MG63 (cell line): ENCODE results near the gene MME. TPM values are rescaled to one million over a fixed set of nuclear protein-coding genes. Genes with fewer than 3 reads are reported as not detected.
"Not testable (repeated sequence)": the region's sequence is repeated elsewhere in the genome, so short reads cannot be mapped to it uniquely, and the experiment has no call there.

Experiments
- DNase-seq: peaks from one replicate; pipeline ENCODE4 v3.0.0-alpha.2; 2020
- H3K27me3 ChIP-seq: fragments of 250-450 bp; sonication (Bioruptor Pico); 2 replicates; pipeline ENCODE4 v1.5.1; 2020; ENCODE audit warnings: mild to moderate bottlenecking, moderate library complexity
- H3K36me3 ChIP-seq: fragments of 250-450 bp; sonication (Bioruptor Pico); 2 replicates; pipeline ENCODE4 v1.5.1; 2020; ENCODE audit warnings: mild to moderate bottlenecking, moderate library complexity
- H3K4me3 ChIP-seq: fragments of 250-450 bp; sonication (Bioruptor Pico); 2 replicates; pipeline ENCODE4 v1.5.1; 2020; ENCODE audit warnings: mild to moderate bottlenecking, moderate library complexity
- H3K9me3 ChIP-seq: fragments of 250-450 bp; sonication (Bioruptor Pico); 2 replicates; pipeline ENCODE4 v1.5.1; 2020; ENCODE audit warnings: mild to moderate bottlenecking, moderate library complexity
- total RNA-seq: library from RNA; depleted of rRNA; stranded (reverse); fragments of >200 nt; shearing (Covaris generic); gene quantifications from 2 replicates; pipeline ENCODE4 v1.2.3, GENCODE V29; 2014; ENCODE audit warnings: low replicate concordance

MME gene
- total RNA-seq, 1 experiment from 2014 or later: 0.07 TPM

GRCh38 chr3:155110996-155111901 is 31.1 kb downstream of the MME start:
- Histone ChIP-seq H3K27me3 (no peaks in the 10 kb centered on the region), H3K9me3 (no peaks in the 10 kb centered on the region), H3K36me3 (no peaks in the 10 kb centered on the region), H3K4me3 (no peak overlapping the region)
- no peak for DNase-seq

- no peak overlapping the region for H3K4me3 ChIP-seq
- no peaks in the 10 kb centered on the region for H3K36me3 ChIP-seq
- H3K9me3 ChIP-seq: no peaks in the 10 kb centered on the region
- no peaks in the 10 kb centered on the region for H3K27me3 ChIP-seq
- no peak for DNase-seq
Observed at GRCh38 chr3:155111971-155112370, 31.9 kb downstream of the MME start.

GRCh38 chr3:155112661-155113389 is 32.7 kb downstream of the MME start:
- Histone ChIP-seq H3K9me3 (no peaks in the 10 kb centered on the region), H3K4me3 (no peak overlapping the region), H3K36me3 (no peaks in the 10 kb centered on the region), H3K27me3 (no peaks in the 10 kb centered on the region)
- DNase-seq: no peak

GRCh38 chr3:155124745-155125144 is 44.6 kb downstream of the MME start:
- not testable (repeated sequence) for H3K27me3 ChIP-seq, H3K36me3 ChIP-seq, H3K4me3 ChIP-seq, DNase-seq, H3K9me3 ChIP-seq

GRCh38 chr3:155129396-155129795 is 49.3 kb downstream of the MME start:
- H3K4me3 ChIP-seq: no peak overlapping the region
- DNase-seq: no peak
- H3K27me3 ChIP-seq: peaks cover under 1% of the 10 kb centered on the region; the same call in 1 of the 2 replicates
- no peaks in the 10 kb centered on the region; the same call in 1 of the 2 replicates for H3K9me3 ChIP-seq
- H3K36me3 ChIP-seq: no peaks in the 10 kb centered on the region

- H3K27me3 ChIP-seq: peaks cover 2% of the 10 kb centered on the region; the same call in 1 of the 2 replicates
- no peak overlapping the region for H3K4me3 ChIP-seq
- H3K36me3 ChIP-seq: no peaks in the 10 kb centered on the region
- DNase-seq: no peak
- H3K9me3 ChIP-seq: no peaks in the 10 kb centered on the region; the same call in 1 of the 2 replicates
Observed at GRCh38 chr3:155130001-155130400, 49.9 kb downstream of the MME start.

- H3K36me3 ChIP-seq: no peaks in the 10 kb centered on the region
- H3K27me3 ChIP-seq: peaks cover 2% of the 10 kb centered on the region; the same call in 1 of the 2 replicates
- no peak overlapping the region for H3K4me3 ChIP-seq
- H3K9me3 ChIP-seq: no peaks in the 10 kb centered on the region; the same call in 1 of the 2 replicates
- DNase-seq: no peak
Observed at GRCh38 chr3:155131104-155131503, 51.0 kb downstream of the MME start.

GRCh38 chr3:155134311-155134710 is 54.2 kb downstream of the MME start:
- not testable (repeated sequence) for DNase-seq, H3K4me3 ChIP-seq, H3K27me3 ChIP-seq, H3K9me3 ChIP-seq, H3K36me3 ChIP-seq

GRCh38 chr3:155135003-155135402 is 54.9 kb downstream of the MME start:
- no peak for DNase-seq
- no peaks in the 10 kb centered on the region for H3K36me3 ChIP-seq

GRCh38 chr3:155138677-155139076 is 58.6 kb downstream of the MME start:
- H3K36me3 ChIP-seq: no peaks in the 10 kb centered on the region
- H3K27me3 ChIP-seq: peaks cover 2% of the 10 kb centered on the region; the same call in 1 of the 2 replicates
- H3K4me3 ChIP-seq: no peak overlapping the region
- H3K9me3 ChIP-seq: no peaks in the 10 kb centered on the region; the same call in 1 of the 2 replicates
- no peak for DNase-seq

More at GRCh38 chr3:155135003-155135402, 54.9 kb downstream of the MME start:
- Histone ChIP-seq H3K27me3 (peaks cover 2% of the 10 kb centered on the region; the same call in 1 of the 2 replicates), H3K4me3 (no peak overlapping the region), H3K9me3 (no peaks in the 10 kb centered on the region; the same call in 1 of the 2 replicates)

GRCh38 chr3:155147588-155147987 is 67.5 kb downstream of the MME start:
- Histone ChIP-seq H3K36me3 (no peaks in the 10 kb centered on the region), H3K4me3 (no peak overlapping the region), H3K27me3 (no peaks in the 10 kb centered on the region), H3K9me3 (no peaks in the 10 kb centered on the region)
- no peak for DNase-seq

GRCh38 chr3:155149494-155149893 is 69.4 kb downstream of the MME start:
- no peak for DNase-seq
- H3K36me3 ChIP-seq: no peaks in the 10 kb centered on the region
- H3K9me3 ChIP-seq: no peaks in the 10 kb centered on the region
- no peaks in the 10 kb centered on the region for H3K27me3 ChIP-seq
- no peak overlapping the region for H3K4me3 ChIP-seq

- no peaks in the 10 kb centered on the region for H3K27me3 ChIP-seq
- no peak for DNase-seq
- no peak overlapping the region for H3K4me3 ChIP-seq
- no peaks in the 10 kb centered on the region for H3K9me3 ChIP-seq
- H3K36me3 ChIP-seq: no peaks in the 10 kb centered on the region
Observed at GRCh38 chr3:155153242-155154186, 73.4 kb downstream of the MME start.

GRCh38 chr3:155154255-155154654 is 74.1 kb downstream of the MME start:
- H3K4me3 ChIP-seq: no peak overlapping the region
- H3K36me3 ChIP-seq: no peaks in the 10 kb centered on the region
- H3K9me3 ChIP-seq: no peaks in the 10 kb centered on the region
- 0 out of 2 replicates have a peak, but pooled peaks cover 2% of the 10 kb centered on the region for H3K27me3 ChIP-seq
- no peak for DNase-seq

- Histone ChIP-seq H3K27me3 (0 out of 2 replicates have a peak, but pooled peaks cover 2% of the 10 kb centered on the region), H3K9me3 (no peaks in the 10 kb centered on the region), H3K4me3 (no peak overlapping the region), H3K36me3 (no peaks in the 10 kb centered on the region)
- no peak for DNase-seq
Observed at GRCh38 chr3:155158346-155159037, 78.4 kb downstream of the MME start.

GRCh38 chr3:155159301-155159700 is 79.2 kb downstream of the MME start:
- Histone ChIP-seq H3K27me3 (0 out of 2 replicates have a peak, but pooled peaks cover 2% of the 10 kb centered on the region), H3K36me3 (no peaks in the 10 kb centered on the region), H3K9me3 (no peaks in the 10 kb centered on the region), H3K4me3 (no peak overlapping the region)
- DNase-seq: no peak
